Measurements from ENCODE around the gene TMEM135. TPM values are rescaled to one million over a fixed set of nuclear protein-coding genes. Genes with fewer than 3 reads are reported as not detected.
"Not testable (repeated sequence)": the region's sequence is repeated elsewhere in the genome, so short reads cannot be mapped to it uniquely, and the experiment has no call there.

TMEM135 gene
- total RNA-seq, 2 experiments from 2014 or later: 24.7 to 30.0 TPM

GRCh38 chr11:86993031-86993430, 44.7 kb upstream of the TMEM135 start:
- intact Hi-C loops (cut with micrococcal nuclease): no loop called here
- ATAC-seq (no peak), DNase-seq (no peak)
- Mint-ChIP-seq H3K27ac (no peak overlapping the region), H3K36me3 (ENCODE audit: low read depth) (no peaks in the 10 kb centered on the region), H3K9me3 (no peaks in the 10 kb centered on the region), H3K4me3 (no peak overlapping the region), H3K4me1 (ENCODE audit: low read depth) (no peaks in the 10 kb centered on the region), H3K27me3 (peaks cover 3% of the 10 kb centered on the region)
- ChIA-PET CTCF (interaction anchor here (1.5 kb wide), 1 partner anchor 16 kb away, joined by 4 read pairs; no protein-coding TSS in a partner anchor), POLR2A (no interaction called here)
- TF ChIP-seq CTCF (IDR thresholded peaks at IDR 0.05): no peak

- no peak for ATAC-seq
- no peak for DNase-seq
- H3K4me3 Mint-ChIP-seq: no peak overlapping the region
- H3K27me3 Mint-ChIP-seq: no peaks in the 10 kb centered on the region
- intact Hi-C loops (cut with micrococcal nuclease): no loop called here
- no peak overlapping the region for H3K27ac Mint-ChIP-seq
- no peak for TF ChIP-seq CTCF (IDR thresholded peaks at IDR 0.05)
- H3K4me1 Mint-ChIP-seq (ENCODE audit: low read depth): no peaks in the 10 kb centered on the region
- H3K36me3 Mint-ChIP-seq (ENCODE audit: low read depth): no peaks in the 10 kb centered on the region
- CTCF ChIA-PET: interaction anchor here (0.6 to 2.0 kb wide), 5 partner anchors 9 to 293 kb away, joined by 3 to 5 read pairs (median 3); no protein-coding TSS in a partner anchor
- no peaks in the 10 kb centered on the region for H3K9me3 Mint-ChIP-seq
- POLR2A ChIA-PET: no interaction called here
Measured at GRCh38 chr11:86996953-86997570, 40.7 kb upstream of the TMEM135 start.

- H3K9me3 Mint-ChIP-seq: no peaks in the 10 kb centered on the region
- no peaks in the 10 kb centered on the region for H3K4me1 Mint-ChIP-seq (ENCODE audit: low read depth)
- H3K27me3 Mint-ChIP-seq: peaks cover 2% of the 10 kb centered on the region
- H3K4me3 Mint-ChIP-seq: no peak overlapping the region
- DNase-seq (no peak), ATAC-seq (no peak)
- H3K36me3 Mint-ChIP-seq (ENCODE audit: low read depth): no peaks in the 10 kb centered on the region
- TF ChIP-seq CTCF (IDR thresholded peaks at IDR 0.05): no peak
- ChIA-PET POLR2A (no interaction called here), CTCF (interaction anchor here (1.0 kb wide), 1 partner anchor 290 kb away, joined by 3 read pairs; no protein-coding TSS in a partner anchor)
- no peak overlapping the region for H3K27ac Mint-ChIP-seq
- intact Hi-C loops (cut with micrococcal nuclease): no loop called here
Measured at GRCh38 chr11:86999388-86999787, 38.3 kb upstream of the TMEM135 start.

- ATAC-seq: no peak
- Mint-ChIP-seq H3K4me3 (no peak overlapping the region), H3K36me3 (ENCODE audit: low read depth) (no peaks in the 10 kb centered on the region), H3K4me1 (ENCODE audit: low read depth) (no peaks in the 10 kb centered on the region), H3K27ac (no peak overlapping the region), H3K27me3 (peaks cover 2% of the 10 kb centered on the region), H3K9me3 (no peaks in the 10 kb centered on the region)
- ChIA-PET POLR2A (no interaction called here), CTCF (interaction anchor here (1.0 kb wide), 1 partner anchor 289 kb away, joined by 3 read pairs; no protein-coding TSS in a partner anchor)
- intact Hi-C loops (cut with micrococcal nuclease): no loop called here
- no peak for TF ChIP-seq CTCF (IDR thresholded peaks at IDR 0.05)
- no peak for DNase-seq
Measured at GRCh38 chr11:86999859-87000753, 37.6 kb upstream of the TMEM135 start.

GRCh38 chr11:87002918-87003317, 34.8 kb upstream of the TMEM135 start:
- Mint-ChIP-seq H3K4me3 (no peak overlapping the region), H3K27ac (no peak overlapping the region), H3K9me3 (no peaks in the 10 kb centered on the region), H3K4me1 (ENCODE audit: low read depth) (no peaks in the 10 kb centered on the region), H3K27me3 (peaks cover 2% of the 10 kb centered on the region), H3K36me3 (ENCODE audit: low read depth) (no peaks in the 10 kb centered on the region)
- ChIA-PET POLR2A (no interaction called here), CTCF (no interaction called here)
- no peak for TF ChIP-seq CTCF (IDR thresholded peaks at IDR 0.05)
- ATAC-seq (no peak), DNase-seq (no peak)
- intact Hi-C loops (cut with micrococcal nuclease): no loop called here

- H3K4me1 Mint-ChIP-seq (ENCODE audit: low read depth); H3K36me3 Mint-ChIP-seq (ENCODE audit: low read depth); H3K4me3 Mint-ChIP-seq; POLR2A ChIA-PET; H3K27ac Mint-ChIP-seq; DNase-seq; ATAC-seq; H3K9me3 Mint-ChIP-seq; intact Hi-C loops (cut with micrococcal nuclease); H3K27me3 Mint-ChIP-seq: not testable (repeated sequence)
- CTCF ChIA-PET: interaction anchor here (0.7 to 1.3 kb wide), 2 partner anchors 9 to 18 kb away, joined by 3 read pairs; no protein-coding TSS in a partner anchor
Measured at GRCh38 chr11:87004281-87004680, 33.5 kb upstream of the TMEM135 start.

Data from activated CD8-positive, alpha-beta T cell treated with anti-CD3 and anti-CD28 coated beads for 36 hours (primary cell).